Measurements from ENCODE around the gene STK33.

DNA sequence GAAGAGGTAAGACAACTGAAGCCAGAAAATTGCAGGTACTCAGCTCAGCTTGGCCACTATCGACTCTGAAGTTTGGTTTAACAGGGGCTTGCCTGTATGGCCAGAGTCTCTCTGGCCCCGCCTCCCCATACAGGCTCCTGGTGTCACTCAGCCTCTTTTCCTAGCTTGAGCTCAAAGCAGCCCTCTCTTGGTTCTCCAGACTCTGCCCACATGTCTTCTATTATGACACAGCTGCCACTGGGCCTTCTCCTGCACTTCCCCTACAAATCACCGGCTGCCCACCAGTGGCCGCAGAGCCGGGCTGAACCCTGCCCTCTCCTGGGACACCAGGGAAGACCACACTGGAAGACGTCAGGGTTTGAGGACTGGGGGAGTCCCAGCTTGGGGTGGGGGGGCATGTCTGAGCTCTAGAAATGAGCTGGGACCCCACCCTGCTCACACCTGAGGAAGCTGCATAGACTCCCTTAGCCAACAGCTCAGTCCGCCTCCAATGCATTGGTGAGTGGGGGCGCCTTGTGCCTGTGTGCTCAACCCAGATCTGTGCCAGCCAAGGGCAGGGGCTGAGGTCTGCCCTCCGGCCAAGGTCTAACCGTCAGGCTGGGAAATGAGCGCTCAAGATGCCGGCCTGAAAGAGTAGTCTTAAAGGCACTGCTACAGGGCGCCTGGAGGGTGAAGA is 236.0 kb downstream of the STK33 start:
- no peak for TF ChIP-seq CTCF (conservative IDR thresholded peaks at IDR 0.05)
- no peak for TF ChIP-seq ZFX (IDR thresholded peaks at IDR 0.05)

All from C4-2B (cell line).